Trophoblast cell (in vitro differentiated cells and primary cell): Measurements from ENCODE around the gene BDKRB2.

Source experiments
- DNase-seq, 2 donors: peaks; one replicate each; pipeline ENCODE4 v3.0.0-alpha.2; 2016
- H2AFZ ChIP-seq: 2 replicates; pipeline ENCODE4 v1.6.1; 2013; ENCODE audit warnings: low read length, moderate library complexity, mild to moderate bottlenecking; ENCODE audit not compliant: insufficient read depth, poor library complexity
- H2AK5ac ChIP-seq: 2 replicates; pipeline ENCODE4 v1.6.1; 2013; ENCODE audit warnings: mild to moderate bottlenecking, low read length
- H2BK120ac ChIP-seq: 2 replicates; pipeline ENCODE4 v1.6.1; 2013; ENCODE audit warnings: low read length, mild to moderate bottlenecking, moderate library complexity; ENCODE audit not compliant: insufficient read depth, poor library complexity
- H2BK12ac ChIP-seq: 2 replicates; pipeline ENCODE4 v1.6.1; 2013; ENCODE audit warnings: mild to moderate bottlenecking, low read length, moderate library complexity
- H2BK5ac ChIP-seq: 2 replicates; pipeline ENCODE4 v1.6.1; 2013; ENCODE audit warnings: low read length, low read depth, moderate library complexity, mild to moderate bottlenecking; ENCODE audit not compliant: poor library complexity
- H3K14ac ChIP-seq: 2 replicates; pipeline ENCODE4 v1.6.1; 2013; ENCODE audit warnings: mild to moderate bottlenecking, low read length
- H3K18ac ChIP-seq: 2 replicates; pipeline ENCODE4 v1.6.1; 2013; ENCODE audit warnings: mild to moderate bottlenecking, low read length
- H3K23ac ChIP-seq: 2 replicates; pipeline ENCODE4 v1.6.1; 2013; ENCODE audit warnings: low read length
- H3K27ac ChIP-seq: 2 replicates; pipeline ENCODE4 v1.5.1; 2013; ENCODE audit warnings: low read depth, mild to moderate bottlenecking, inconsistent platforms, low read length, moderate library complexity
- H3K27me3 ChIP-seq: 2 replicates; pipeline ENCODE4 v1.6.1; 2013; ENCODE audit warnings: inconsistent platforms, mild to moderate bottlenecking, low read length, moderate library complexity; ENCODE audit not compliant: insufficient read depth
- H3K36me3 ChIP-seq, 2 experiments: 1 replicate in 1 of 2; 2 replicates in 1 of 2; pipeline ENCODE4 v1.6.1; 2013; ENCODE audit warnings: low read length in 2 of 2, mild to moderate bottlenecking in 2 of 2, moderate library complexity in 1 of 2; ENCODE audit not compliant: insufficient read depth in 2 of 2, control insufficient read depth in 1 of 2
- H3K4ac ChIP-seq: 2 replicates; pipeline ENCODE4 v1.6.1; 2013; ENCODE audit warnings: low read depth, mild to moderate bottlenecking, low read length, moderate library complexity
- H3K4me1 ChIP-seq, 2 experiments: 1 replicate in 1 of 2; 2 replicates in 1 of 2; pipeline ENCODE4 v1.6.1; 2013; ENCODE audit warnings: low read length in 2 of 2, mild to moderate bottlenecking in 2 of 2, moderate library complexity in 1 of 2; ENCODE audit not compliant: insufficient read depth in 2 of 2, control insufficient read depth in 1 of 2
- H3K4me2 ChIP-seq: 2 replicates; pipeline ENCODE4 v1.6.1; 2013; ENCODE audit warnings: inconsistent platforms, mild to moderate bottlenecking, low read length, moderate library complexity
- H3K4me3 ChIP-seq: 2 replicates; pipeline ENCODE4 v1.5.1; 2013; ENCODE audit warnings: mild to moderate bottlenecking, low read depth, low read length, inconsistent platforms
- H3K79me1 ChIP-seq: one replicate; pipeline ENCODE4 v1.6.1; 2013; ENCODE audit warnings: low read length
- H3K79me2 ChIP-seq: 2 replicates; pipeline ENCODE4 v1.6.1; 2013; ENCODE audit warnings: low read length, mild to moderate bottlenecking; ENCODE audit not compliant: control insufficient read depth, insufficient read depth, poor library complexity
- H3K9ac ChIP-seq: 2 replicates; pipeline ENCODE4 v1.6.1; 2013; ENCODE audit warnings: mild to moderate bottlenecking, low read length
- H3K9me3 ChIP-seq: 2 replicates; pipeline ENCODE4 v1.6.1; 2013; ENCODE audit warnings: low read depth, mild to moderate bottlenecking, control low read depth, inconsistent platforms, low read length; ENCODE audit not compliant: insufficient read depth
- H4K12ac ChIP-seq: 2 replicates; pipeline ENCODE4 v1.6.1; 2013; ENCODE audit warnings: low read depth, mild to moderate bottlenecking, low read length, moderate library complexity
- H4K8ac ChIP-seq: 2 replicates; pipeline ENCODE4 v1.6.1; 2013; ENCODE audit warnings: low read depth, mild to moderate bottlenecking, low read length, moderate library complexity
- H4K91ac ChIP-seq: one replicate; pipeline ENCODE4 v1.6.1; 2013; ENCODE audit warnings: low read depth, mild to moderate bottlenecking, low read length, moderate library complexity
- WGBS: extraction: QIAGEN DNeasy Blood & Tissue Kit; methylation state at CpG from one replicate; pipeline ENCODE4 v1.1.7; 2013; ENCODE audit warnings: missing lambda C conversion rate; ENCODE audit not compliant: insufficient read length, insufficient coverage; ENCODE audit errors: extremely low coverage; 5-methylcytosine and 5-hydroxymethylcytosine counted together

BDKRB2 gene

GRCh38 chr14:96167224-96168148 lies 37.2 kb upstream of the BDKRB2 start:
- Histone ChIP-seq H3K27ac (no peak overlapping the region), H2BK12ac (peak overlapping the region; percentile 23), H3K79me1 (peaks cover 5% of the 10 kb centered on the region), H3K4me3 (no peak overlapping the region), H4K8ac (peak overlapping the region; percentile 44), H3K79me2 (no peaks in the 10 kb centered on the region), H4K91ac (peak overlapping the region; percentile 36), H3K14ac (peak overlapping the region; percentile 64), H2AK5ac (peak overlapping the region; percentile 31), H3K4ac (no peak overlapping the region), H3K23ac (no peak overlapping the region), H3K18ac (peak overlapping the region; percentile 15), H3K9me3 (peaks cover 1% of the 10 kb centered on the region), H3K4me2 (no peak overlapping the region), H2BK120ac (peak overlapping the region; percentile 55), H3K36me3 (no peaks in the 10 kb centered on the region), H4K12ac (no peak overlapping the region), H2BK5ac (no peak overlapping the region), H3K9ac (no peak overlapping the region), H3K4me1 (peaks cover 9 to 15% of the 10 kb centered on the region in 2 experiments), H2AFZ (no peak overlapping the region), H3K27me3 (no peaks in the 10 kb centered on the region)
- no CpG with 5 or more reads among the region's 8 CpGs for WGBS
- peak; percentile 13 to 39 for DNase-seq

- Histone ChIP-seq H4K8ac (no peak overlapping the region), H3K23ac (no peak overlapping the region), H3K9me3 (no peaks in the 10 kb centered on the region), H2BK12ac (no peak overlapping the region), H3K14ac (no peak overlapping the region), H4K12ac (no peak overlapping the region), H3K4ac (no peak overlapping the region), H2BK5ac (no peak overlapping the region), H3K27ac (no peak overlapping the region), H3K79me2 (no peaks in the 10 kb centered on the region), H3K27me3 (no peaks in the 10 kb centered on the region), H3K4me1 (peaks cover 9 to 15% of the 10 kb centered on the region in 2 experiments), H2AFZ (no peak overlapping the region), H2AK5ac (no peak overlapping the region), H3K4me3 (no peak overlapping the region), H3K9ac (no peak overlapping the region), H3K18ac (no peak overlapping the region), H3K79me1 (peaks cover 5% of the 10 kb centered on the region), H2BK120ac (no peak overlapping the region), H3K4me2 (no peak overlapping the region), H4K91ac (no peak overlapping the region), H3K36me3 (no peaks in the 10 kb centered on the region)
- no CpG with 5 or more reads among the region's 4 CpGs for WGBS
- no peak for DNase-seq
Observed at GRCh38 chr14:96168581-96168980, 36.1 kb upstream of the BDKRB2 start.

- no peak overlapping the region for H4K8ac ChIP-seq
Observed at GRCh38 chr14:96170961-96171592, 33.6 kb upstream of the BDKRB2 start.

GRCh38 chr14:96173636-96174475 lies 30.8 kb upstream of the BDKRB2 start:
- no peak overlapping the region for H3K4me3 ChIP-seq
- H3K4me1 ChIP-seq = peaks cover 9 to 14% of the 10 kb centered on the region in 2 experiments
- peak overlapping the region; percentile 33 for H3K14ac ChIP-seq
- H3K27ac ChIP-seq = no peak overlapping the region
- peaks cover 2% of the 10 kb centered on the region for H3K9me3 ChIP-seq
- peak overlapping the region; percentile 21 for H2BK12ac ChIP-seq
- no peak for DNase-seq
- H3K36me3 ChIP-seq = no peaks in the 10 kb centered on the region
- no peaks in the 10 kb centered on the region for H3K79me2 ChIP-seq
- no peak overlapping the region for H2BK5ac ChIP-seq
- peak overlapping the region; percentile 57 for H4K91ac ChIP-seq
- H4K8ac ChIP-seq = no peak overlapping the region
- H3K27me3 ChIP-seq = no peaks in the 10 kb centered on the region
- no CpG with 5 or more reads among the region's 21 CpGs for WGBS
- no peak overlapping the region for H2BK120ac ChIP-seq
- H3K4me2 ChIP-seq = no peak overlapping the region
- no peak overlapping the region for H4K12ac ChIP-seq
- H3K18ac ChIP-seq = no peak overlapping the region
- H3K9ac ChIP-seq = no peak overlapping the region
- no peak overlapping the region for H2AFZ ChIP-seq
- H2AK5ac ChIP-seq = peak overlapping the region; percentile 20
- H3K4ac ChIP-seq = no peak overlapping the region
- H3K79me1 ChIP-seq = peaks cover 5% of the 10 kb centered on the region
- H3K23ac ChIP-seq = no peak overlapping the region

More at GRCh38 chr14:96170961-96171592, 33.6 kb upstream of the BDKRB2 start:
- peaks cover 11% of the 10 kb centered on the region in 2 experiments for H3K4me1 ChIP-seq
- H3K9me3 ChIP-seq = peaks cover 2% of the 10 kb centered on the region
- WGBS = no CpG with 5 or more reads among the region's 14 CpGs
- H2BK5ac ChIP-seq = no peak overlapping the region
- no peak overlapping the region for H3K9ac ChIP-seq
- no peak overlapping the region for H3K4me3 ChIP-seq
- no peak overlapping the region for H2AFZ ChIP-seq
- H3K14ac ChIP-seq = no peak overlapping the region
- H2BK120ac ChIP-seq = no peak overlapping the region
- H3K79me2 ChIP-seq = no peaks in the 10 kb centered on the region
- H3K79me1 ChIP-seq = peaks cover 5% of the 10 kb centered on the region
- no peak overlapping the region for H2BK12ac ChIP-seq
- no peak overlapping the region for H3K27ac ChIP-seq
- no peak overlapping the region for H3K4me2 ChIP-seq
- no peak overlapping the region for H3K4ac ChIP-seq
- no peak overlapping the region for H2AK5ac ChIP-seq
- no peaks in the 10 kb centered on the region for H3K36me3 ChIP-seq
- H4K12ac ChIP-seq = no peak overlapping the region
- H3K23ac ChIP-seq = no peak overlapping the region
- DNase-seq = no peak
- H4K91ac ChIP-seq = no peak overlapping the region
- no peaks in the 10 kb centered on the region for H3K27me3 ChIP-seq
- H3K18ac ChIP-seq = no peak overlapping the region
